T-helper 17 cell (primary cell): ENCODE data around the gene PCARE. TPM values are rescaled to one million over a fixed set of nuclear protein-coding genes. Genes with fewer than 3 reads are reported as not detected.

ENCODE experiments used
- ATAC-seq: fragments of 150-1000 bp; cut with Tn5 transposase; 2 replicates; pipeline ENCODE4 v1.10.0; 2021; ENCODE audit warnings: mild to moderate bottlenecking, moderate library complexity
- DNase-seq, 3 donors: peaks; one replicate each; pipeline versions ENCODE4 v3.0.0 to v3.0.0-alpha.2; 2020 to 2021
- H3K9me3 ChIP-seq: one replicate; pipeline ENCODE4 v1.7.0; 2013; ENCODE audit warnings: low read length, mild to moderate bottlenecking; ENCODE audit not compliant: control insufficient read depth, poor library complexity, severe bottlenecking
- H3K27ac Mint-ChIP-seq: one replicate; pipeline ENCODE4 v1.8.0; 2022; ENCODE audit warnings: mild to moderate bottlenecking, moderate library complexity, mixed read lengths
- H3K27me3 Mint-ChIP-seq: one replicate; pipeline ENCODE4 v1.8.0; 2022; ENCODE audit warnings: mixed read lengths
- H3K36me3 Mint-ChIP-seq: one replicate; pipeline ENCODE4 v1.8.0; 2022; ENCODE audit warnings: low read depth, mixed read lengths
- H3K4me1 Mint-ChIP-seq: one replicate; pipeline ENCODE4 v1.8.0; 2022; ENCODE audit warnings: mild to moderate bottlenecking, mixed read lengths
- H3K4me3 Mint-ChIP-seq: one replicate; pipeline ENCODE4 v1.8.0; 2022; ENCODE audit warnings: mild to moderate bottlenecking, moderate library complexity, mixed read lengths
- total RNA-seq, 4 donors: library from RNA in 2 of 4; stranded (reverse) in 2 of 4; gene quantifications; one replicate each; pipeline ENCODE4 v1.2.3 and lab custom pipeline; 2022 to 2026

The PCARE gene
- total RNA-seq (not detected), total RNA-seq (lab: John Stamatoyannopoulos, UW) (0 reads per million in 2 donors)

DNA sequence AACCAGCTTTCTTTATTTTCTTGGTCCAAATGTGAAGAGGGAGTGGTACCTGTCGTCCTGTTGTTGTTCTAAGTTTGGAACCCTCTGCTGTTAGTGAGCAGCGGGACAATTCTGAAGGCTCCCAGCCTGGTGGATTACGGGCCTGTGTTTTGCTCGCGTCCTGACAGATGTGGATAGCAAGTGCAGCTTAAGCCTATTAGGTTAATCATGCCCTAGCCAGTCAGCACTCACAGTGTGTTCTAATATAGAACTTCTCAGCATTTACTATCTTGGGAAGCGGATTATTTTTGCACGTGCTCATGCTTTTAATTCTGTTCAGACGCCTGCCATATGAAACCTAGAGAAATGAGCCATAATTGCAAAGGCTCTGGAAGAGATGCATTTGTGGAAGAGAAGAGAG is at the start of gene PCARE:
Gene PCARE, minus strand, starts transcription at position 113 of the 400 bp plus-strand sequence. CDS start 262 bp downstream, outside the sequence.
- DNase-seq (no peak), ATAC-seq (no peak)
- no peaks in the 10 kb centered on the region for H3K36me3 Mint-ChIP-seq
- peaks cover 10% of the 10 kb centered on the region for H3K27me3 Mint-ChIP-seq
- H3K9me3 ChIP-seq, result no peaks in the 10 kb centered on the region
- H3K4me3 Mint-ChIP-seq, result no peak within 1 kb of the TSS
- no peak within 1 kb of the TSS for H3K27ac Mint-ChIP-seq
- H3K4me1 Mint-ChIP-seq, result peaks cover 2% of the 10 kb centered on the region

DNA sequence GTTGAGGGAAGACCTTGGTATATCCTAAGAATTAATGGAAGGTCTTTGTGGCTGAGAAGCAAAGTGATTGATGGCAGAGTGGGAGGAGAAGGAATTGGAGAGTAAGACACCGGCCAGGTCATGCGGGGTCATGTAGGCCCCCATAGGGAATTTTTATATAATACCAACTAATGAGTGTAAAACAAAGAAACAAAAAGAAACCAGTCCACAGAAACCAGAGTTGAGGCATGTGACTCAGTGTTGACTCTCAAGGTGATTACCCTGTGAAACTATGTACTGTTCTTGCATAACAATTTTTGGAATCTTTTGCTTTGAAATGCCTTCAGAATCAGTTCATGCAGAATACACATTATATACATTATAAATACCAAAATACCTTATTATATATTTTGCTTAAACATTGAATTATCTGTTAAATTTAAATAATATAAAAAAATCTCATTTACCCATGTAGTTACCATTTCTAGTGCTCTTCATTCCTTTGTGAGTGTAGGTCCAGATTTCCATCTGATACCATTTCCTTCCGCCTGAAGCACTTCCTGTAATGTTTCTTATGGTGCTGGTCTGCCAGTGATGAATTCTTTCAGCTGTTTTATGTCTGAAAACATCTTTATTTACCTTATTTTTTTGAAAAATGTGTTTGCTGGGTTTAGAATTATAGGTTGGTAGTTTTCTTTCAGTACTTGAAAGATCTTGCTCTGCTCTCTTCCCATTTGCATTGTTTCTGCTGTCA is 49.5 kb upstream of the PCARE start:
- no peak overlapping the region for H3K27ac Mint-ChIP-seq
- no peaks in the 10 kb centered on the region for H3K9me3 ChIP-seq
- no peaks in the 10 kb centered on the region for H3K27me3 Mint-ChIP-seq
- peaks cover 13% of the 10 kb centered on the region for H3K36me3 Mint-ChIP-seq
- DNase-seq (no peak), ATAC-seq (no peak)
- H3K4me1 Mint-ChIP-seq, result peaks cover 20% of the 10 kb centered on the region
- H3K4me3 Mint-ChIP-seq, result no peak overlapping the region

GRCh38 chr2:29120846-29121245 is 46.5 kb upstream of the PCARE start:
- peaks cover 35% of the 10 kb centered on the region for H3K4me1 Mint-ChIP-seq
- no peaks in the 10 kb centered on the region for H3K27me3 Mint-ChIP-seq
- no peak overlapping the region for H3K4me3 Mint-ChIP-seq
- H3K9me3 ChIP-seq, result no peaks in the 10 kb centered on the region
- H3K27ac Mint-ChIP-seq, result no peak overlapping the region
- H3K36me3 Mint-ChIP-seq, result peaks cover 13% of the 10 kb centered on the region
- ATAC-seq, result no peak
- DNase-seq, result no peak

DNA sequence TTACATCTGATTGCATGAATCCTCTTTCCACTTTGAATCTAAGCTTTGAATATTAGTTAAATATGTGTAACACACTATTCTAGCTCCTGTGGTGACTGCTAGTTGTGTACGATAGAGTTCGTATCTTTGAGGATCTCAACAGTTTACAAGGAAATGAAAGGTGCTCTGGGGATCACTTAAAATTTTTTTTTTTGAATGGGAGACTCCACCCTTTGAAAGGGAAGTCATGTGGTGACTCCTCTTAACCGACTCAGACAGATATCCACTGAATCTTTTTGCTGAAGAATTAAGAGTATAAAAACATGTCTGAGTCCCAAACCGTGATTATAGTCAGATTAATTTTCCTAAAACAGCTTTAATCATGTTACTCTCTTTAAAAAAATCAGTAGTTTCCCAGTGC is 44.9 kb upstream of the PCARE start:
- no peak for DNase-seq
- peak overlapping the region; percentile 93 for H3K27ac Mint-ChIP-seq
- H3K27me3 Mint-ChIP-seq, result no peaks in the 10 kb centered on the region
- peaks cover 6% of the 10 kb centered on the region for H3K36me3 Mint-ChIP-seq
- no peak for ATAC-seq
- H3K4me1 Mint-ChIP-seq, result peaks cover 37% of the 10 kb centered on the region
- H3K4me3 Mint-ChIP-seq, result no peak overlapping the region
- H3K9me3 ChIP-seq, result no peaks in the 10 kb centered on the region

DNA sequence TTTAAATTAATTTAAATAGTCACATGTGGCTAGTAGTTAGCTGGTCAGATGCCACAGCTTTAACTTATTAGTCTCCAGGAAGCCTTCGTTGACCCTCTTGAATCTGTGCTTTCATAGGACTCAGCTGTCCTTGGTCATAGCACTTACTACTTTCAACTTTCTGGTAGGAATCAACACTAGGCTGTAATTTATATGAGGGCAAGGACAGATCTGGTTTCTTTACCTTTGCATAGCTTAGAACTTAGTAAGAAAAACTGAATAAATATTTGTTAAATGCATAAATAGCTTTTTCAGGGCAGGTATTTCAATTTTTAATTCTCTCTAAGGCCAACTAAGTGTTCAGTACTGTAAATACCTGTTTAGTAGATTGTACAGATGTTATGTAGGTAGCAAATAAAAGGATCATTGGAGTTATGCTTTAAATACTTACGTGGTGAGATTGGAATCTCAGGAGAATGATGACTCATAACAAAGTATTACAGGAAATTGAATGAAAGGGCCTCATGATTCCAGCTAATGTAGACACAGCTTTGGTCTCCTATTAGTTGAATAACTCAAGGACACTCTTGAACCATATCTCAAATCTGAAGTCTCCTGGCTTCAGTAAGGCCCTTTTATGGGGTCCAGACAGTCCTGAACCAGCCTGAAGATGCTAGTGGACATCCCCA is 43.4 kb upstream of the PCARE start:
- Mint-ChIP-seq H3K27me3 (no peaks in the 10 kb centered on the region), H3K27ac (peak overlapping the region; percentile 93), H3K36me3 (no peaks in the 10 kb centered on the region), H3K4me1 (peaks cover 40% of the 10 kb centered on the region), H3K4me3 (no peak overlapping the region)
- DNase-seq (no peak), ATAC-seq (no peak)
- H3K9me3 ChIP-seq, result no peaks in the 10 kb centered on the region

DNA sequence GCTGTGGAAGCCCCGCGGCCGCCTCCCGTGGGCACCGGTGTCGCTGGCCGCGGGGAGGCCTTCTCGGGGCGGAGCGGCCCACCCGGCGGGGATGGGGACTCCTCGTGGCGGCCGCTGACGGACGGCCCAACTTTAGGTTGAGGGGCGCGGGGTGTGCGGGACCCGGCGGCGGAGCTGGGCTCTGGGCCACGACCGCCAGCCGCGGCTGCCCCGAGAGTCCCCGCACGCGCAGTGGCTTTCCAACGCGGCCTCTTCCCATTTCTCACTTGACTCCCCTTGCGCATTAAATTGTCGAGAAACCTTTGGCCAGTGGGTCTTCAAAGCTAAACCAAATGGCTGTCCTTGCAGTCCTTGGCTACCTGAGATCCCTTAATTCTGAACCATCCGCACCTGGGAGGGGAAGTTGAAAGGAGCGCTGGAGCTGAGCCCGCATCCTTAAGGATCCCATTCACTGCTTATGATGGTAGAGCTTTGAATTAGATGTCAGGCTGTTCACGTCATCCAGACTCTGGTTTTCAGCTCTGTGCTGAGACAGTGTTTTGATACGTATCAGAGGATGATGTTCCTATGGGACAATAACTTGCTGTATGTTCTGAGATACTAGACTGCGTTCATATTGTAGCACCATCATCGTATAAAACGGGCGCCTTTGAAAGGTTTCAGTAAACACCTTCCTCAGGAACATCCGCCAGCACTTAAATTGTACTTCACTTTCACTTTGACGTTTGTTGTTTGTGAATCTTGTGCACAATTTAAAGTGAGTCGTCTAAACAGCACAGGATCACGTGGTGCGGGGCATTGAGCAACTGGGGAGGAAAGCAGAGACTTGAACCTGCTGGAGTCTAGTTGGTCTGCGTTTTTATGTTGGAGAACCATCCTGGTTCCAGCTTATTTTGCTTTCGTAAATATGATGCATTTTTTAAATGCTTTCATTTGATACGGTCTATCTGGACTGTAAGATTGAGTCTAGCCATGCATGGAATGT is 41.8 kb upstream of the PCARE start:
- Mint-ChIP-seq H3K36me3 (no peaks in the 10 kb centered on the region), H3K27ac (peak overlapping the region; percentile 93), H3K27me3 (no peaks in the 10 kb centered on the region), H3K4me1 (peaks cover 40% of the 10 kb centered on the region), H3K4me3 (peak overlapping the region; percentile 93)
- H3K9me3 ChIP-seq, result no peaks in the 10 kb centered on the region
- DNase-seq (peak; percentile 27 to 43 (median 36)), ATAC-seq (peak; percentile 73)

GRCh38 chr2:29114946-29115609 is 40.8 kb upstream of the PCARE start, which contains the start of gene CLIP4:
CLIP4 (plus strand) TSS chr2:29115415; CDS start chr2:29121389, 5,974 bp downstream.
- Mint-ChIP-seq H3K4me3 (peak within 1 kb of the TSS; percentile 93), H3K36me3 (no peaks in the 10 kb centered on the region), H3K27ac (peak within 1 kb of the TSS; percentile 93), H3K4me1 (peaks cover 34% of the 10 kb centered on the region), H3K27me3 (no peaks in the 10 kb centered on the region)
- ATAC-seq, result peak; percentile 77
- no peaks in the 10 kb centered on the region for H3K9me3 ChIP-seq
- DNase-seq, result peak; percentile 60 to 69 (median 65)

- peak overlapping the region; percentile 90 for H3K27ac Mint-ChIP-seq
- H3K4me1 Mint-ChIP-seq, result peaks cover 32% of the 10 kb centered on the region
- H3K4me3 Mint-ChIP-seq, result peak overlapping the region; percentile 93
- no peak for ATAC-seq
- H3K9me3 ChIP-seq, result no peaks in the 10 kb centered on the region
- no peak for DNase-seq
- H3K27me3 Mint-ChIP-seq, result no peaks in the 10 kb centered on the region
- no peaks in the 10 kb centered on the region for H3K36me3 Mint-ChIP-seq
Observed at GRCh38 chr2:29114586-29114945, 40.2 kb upstream of the PCARE start.

- peaks cover 28% of the 10 kb centered on the region for H3K4me1 Mint-ChIP-seq
- H3K9me3 ChIP-seq, result no peaks in the 10 kb centered on the region
- ATAC-seq, result no peak
- no peaks in the 10 kb centered on the region for H3K27me3 Mint-ChIP-seq
- H3K36me3 Mint-ChIP-seq, result no peaks in the 10 kb centered on the region
- H3K4me3 Mint-ChIP-seq, result peak overlapping the region; percentile 93
- DNase-seq, result no peak
- H3K27ac Mint-ChIP-seq, result peak overlapping the region; percentile 90
Observed at GRCh38 chr2:29113891-29114321, 39.6 kb upstream of the PCARE start.

DNA sequence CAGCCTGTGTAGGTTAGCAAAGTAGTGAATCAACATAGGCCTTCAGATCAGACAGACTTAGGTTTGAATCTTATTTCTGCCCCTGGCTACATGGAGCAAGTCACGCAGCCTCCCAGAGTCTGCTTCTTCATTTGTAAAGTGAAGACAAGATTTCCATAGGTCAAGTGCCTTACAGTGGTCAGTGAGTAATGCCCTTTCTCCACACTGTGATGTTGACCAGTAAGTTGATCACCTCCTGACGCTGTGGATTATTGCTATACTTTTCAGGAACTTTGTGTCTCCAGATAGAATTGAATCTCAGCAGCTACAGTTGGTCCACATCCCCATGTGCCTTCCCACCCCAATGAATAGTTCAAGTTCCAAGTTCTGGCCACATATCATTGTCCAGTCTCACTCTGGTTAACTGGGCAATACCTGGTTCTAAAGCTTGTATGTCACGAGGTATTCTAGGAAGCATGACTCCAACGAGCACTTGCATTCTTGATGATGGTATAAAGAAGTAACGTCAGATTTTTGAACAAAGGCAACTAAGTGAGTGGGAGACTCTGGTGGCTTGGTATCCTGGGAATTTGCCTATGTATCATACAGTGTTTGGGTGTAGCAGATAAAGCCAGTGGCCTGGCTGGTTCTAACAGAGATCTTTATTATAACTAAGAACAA is 38.8 kb upstream of the PCARE start:
- Mint-ChIP-seq H3K4me3 (no peak overlapping the region), H3K4me1 (peaks cover 25% of the 10 kb centered on the region), H3K27ac (no peak overlapping the region)

DNA sequence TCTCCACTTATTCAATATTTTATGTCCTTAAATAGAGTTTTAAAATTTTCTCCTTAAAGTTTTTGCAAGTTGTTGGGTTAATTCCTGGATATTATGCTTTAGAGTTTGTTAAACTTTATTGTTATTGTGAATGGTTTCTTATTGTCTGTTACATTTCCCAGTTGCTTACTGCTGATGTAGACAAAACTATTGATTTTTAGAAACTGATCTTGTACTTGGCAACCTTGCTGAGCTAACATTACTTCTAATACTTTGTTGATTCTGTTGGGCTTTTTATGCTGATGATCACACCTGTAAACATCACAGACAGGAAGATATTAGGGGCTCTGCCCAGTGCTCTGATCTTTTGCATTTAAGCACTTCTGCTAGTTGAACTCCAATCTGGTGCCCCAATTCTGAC is 38.1 kb upstream of the PCARE start:
- Mint-ChIP-seq H3K27ac (no peak overlapping the region), H3K4me1 (peaks cover 20% of the 10 kb centered on the region), H3K36me3 (no peaks in the 10 kb centered on the region), H3K4me3 (no peak overlapping the region), H3K27me3 (no peaks in the 10 kb centered on the region)
- DNase-seq (no peak), ATAC-seq (no peak)
- no peaks in the 10 kb centered on the region for H3K9me3 ChIP-seq

More for the DNA sequence above, 38.8 kb upstream of the PCARE start:
- H3K9me3 ChIP-seq, result no peaks in the 10 kb centered on the region
- Mint-ChIP-seq H3K36me3 (no peaks in the 10 kb centered on the region), H3K27me3 (no peaks in the 10 kb centered on the region)
- ATAC-seq (no peak), DNase-seq (no peak)

DNA sequence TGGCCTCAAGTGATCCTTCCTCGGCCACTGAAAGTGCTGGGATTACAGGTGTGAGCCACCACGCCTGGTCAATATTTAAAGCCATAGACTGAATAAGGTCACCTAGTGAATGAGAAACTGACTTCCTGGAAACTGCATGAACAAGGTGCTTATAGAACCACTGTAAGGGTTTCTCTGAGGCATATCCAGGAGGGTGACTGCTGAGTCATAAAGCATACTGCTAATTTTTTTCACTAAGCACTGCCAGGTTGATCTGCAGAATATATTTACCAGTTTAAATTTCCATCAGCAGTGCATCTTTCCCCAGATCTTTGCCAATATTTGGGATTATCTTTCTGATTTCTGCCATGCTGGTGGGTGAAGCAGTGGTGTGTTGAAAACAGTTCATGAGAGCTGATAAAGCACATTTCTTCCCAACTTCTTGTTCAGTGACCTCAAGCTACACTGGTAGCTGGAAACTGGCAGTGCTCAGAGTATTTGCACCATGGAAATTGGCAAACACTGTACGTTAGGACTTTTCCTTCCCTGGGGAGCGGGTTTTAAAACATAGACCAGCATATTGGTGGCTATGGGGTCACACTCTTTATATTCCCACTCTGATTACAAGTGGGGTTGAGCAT is 36.7 kb upstream of the PCARE start:
- Mint-ChIP-seq H3K36me3 (no peaks in the 10 kb centered on the region), H3K4me3 (no peak overlapping the region), H3K4me1 (peaks cover 8% of the 10 kb centered on the region), H3K27ac (no peak overlapping the region), H3K27me3 (no peaks in the 10 kb centered on the region)
- no peaks in the 10 kb centered on the region for H3K9me3 ChIP-seq
- DNase-seq (no peak), ATAC-seq (no peak)
